Testis (tissue), 3 donors: ENCODE measurements around the gene RALGPS1. TPM values are rescaled to one million over a fixed set of nuclear protein-coding genes. Genes with fewer than 3 reads are reported as not detected.

ENCODE experiments used
- DNase-seq: peaks from one replicate; pipeline ENCODE4 v3.0.0-alpha.2; 2019
- H3K27ac ChIP-seq, 2 donors: fragments of 200-600 bp; sonication (generic); one replicate each; pipeline ENCODE4 v1.5.1; 2019
- H3K27me3 ChIP-seq: fragments of 200-600 bp; sonication (generic); one replicate; pipeline ENCODE4 v1.5.1; 2019
- H3K36me3 ChIP-seq: fragments of 200-600 bp; sonication (generic); one replicate; pipeline ENCODE4 v1.5.1; 2017; ENCODE audit warnings: low read depth; ENCODE audit errors: missing control alignments
- H3K4me1 ChIP-seq: fragments of 200-600 bp; sonication (generic); one replicate; pipeline ENCODE4 v1.5.1; 2019
- H3K4me3 ChIP-seq, 2 donors: fragments of 200-600 bp; sonication (generic); one replicate each; pipeline ENCODE4 v1.5.1; 2017 to 2019
- H3K9me3 ChIP-seq: fragments of 200-600 bp; sonication (generic); one replicate; pipeline ENCODE4 v1.5.1; 2017
- CTCF ChIP-seq, 3 experiments: fragments of 450-650 bp in 2 of 3; fragments of 200-600 bp in 1 of 3; sonication (generic) in 1 of 3; IDR thresholded peaks; one replicate each; pipeline ENCODE4 v1.5.1; 2016 to 2019; ENCODE audit warnings: antibody characterized with exemption in 3 of 3, mild to moderate bottlenecking in 2 of 3, moderate library complexity in 1 of 3
- POLR2A ChIP-seq: fragments of 450-650 bp; IDR thresholded peaks from one replicate; pipeline ENCODE4 v1.6.1; 2017; ENCODE audit warnings: antibody characterized with exemption, mild to moderate bottlenecking, moderate library complexity
- WGBS, 2 donors: methylation state at CpG; one replicate each; pipeline ENCODE4 v1.1.5; 2018; 5-methylcytosine and 5-hydroxymethylcytosine counted together
- intact Hi-C: fragments of 100-400 bp; cut with DNase I; formaldehyde crosslinking; loops from one replicate; pipeline ENCODE4 v1.15.1; 2023; ENCODE audit warnings: low total_unique reads
- polyA plus RNA-seq: library from polyadenylated mRNA; stranded (reverse); fragments of 350-450 nt; fragmentation: Illumina TruSeq; extraction: RNeasy Lipid Tissue Mini Kit (QIAGEN cat#74804); gene quantifications from one replicate; pipeline ENCODE4 v1.2.3, GENCODE V29; 2014; ENCODE audit warnings: low read depth, low replicate concordance; ENCODE audit not compliant: insufficient read depth
- total RNA-seq, 2 donors: library from RNA; depleted of rRNA; stranded (reverse); fragments of >200 nt; gene quantifications; one replicate each; pipeline ENCODE4 v1.2.3, GENCODE V29; 2016

Gene RALGPS1
- total and polyA plus RNA-seq, 3 donors from 2014 or later, result 35.9 to 48.6 (median 36.9) TPM

GRCh38 chr9:127193483-127193882, 278.9 kb downstream of the RALGPS1 start:
- Histone ChIP-seq H3K4me3 (no peak overlapping the region), H3K9me3 (no peaks in the 10 kb centered on the region), H3K27ac (no peak overlapping the region), H3K36me3 (no peaks in the 10 kb centered on the region), H3K4me1 (peaks cover 10% of the 10 kb centered on the region), H3K27me3 (no peaks in the 10 kb centered on the region)
- no peak for DNase-seq
- no peak for TF ChIP-seq POLR2A
- WGBS, 2 donors, result 96 to 100% methylated on average over 1 of the region's 1 CpG
- intact Hi-C loops, result no loop called here

- intact Hi-C loops, result loop anchor here (5.0 kb wide), 1 partner anchor 253 kb away; no protein-coding TSS in a partner anchor
- Histone ChIP-seq H3K36me3 (no peaks in the 10 kb centered on the region), H3K4me1 (peaks cover 17% of the 10 kb centered on the region), H3K27ac (no peak overlapping the region), H3K27me3 (no peaks in the 10 kb centered on the region), H3K9me3 (no peaks in the 10 kb centered on the region), H3K4me3 (no peak overlapping the region)
- no peak for TF ChIP-seq CTCF (IDR thresholded peaks at IDR 0.05)
- no peak for DNase-seq
- 94 to 97% methylated on average over 11 to 12 of the region's 12 CpGs for WGBS, 2 donors
Observed at GRCh38 chr9:127194881-127195713, 280.5 kb downstream of the RALGPS1 start.

GRCh38 chr9:127195976-127196825, 281.6 kb downstream of the RALGPS1 start:
- DNase-seq, result no peak
- intact Hi-C loops, result loop anchor here (5.0 kb wide), 1 partner anchor 254 kb away; no protein-coding TSS in a partner anchor
- WGBS, 2 donors, result 85 to 95% methylated on average over 12 to 19 of the region's 19 CpGs
- H3K9me3 ChIP-seq, result no peaks in the 10 kb centered on the region
- no peaks in the 10 kb centered on the region for H3K36me3 ChIP-seq
- no peak overlapping the region for H3K4me3 ChIP-seq
- H3K4me1 ChIP-seq, result peaks cover 17% of the 10 kb centered on the region
- H3K27ac ChIP-seq, result no peak overlapping the region
- no peaks in the 10 kb centered on the region for H3K27me3 ChIP-seq
- TF ChIP-seq CTCF (IDR thresholded peaks at IDR 0.05) (no peak), POLR2A (no peak)

GRCh38 chr9:127196826-127197145, 282.2 kb downstream of the RALGPS1 start:
- Histone ChIP-seq H3K27me3 (no peaks in the 10 kb centered on the region), H3K27ac (no peak overlapping the region), H3K4me3 (no peak overlapping the region), H3K36me3 (no peaks in the 10 kb centered on the region), H3K9me3 (no peaks in the 10 kb centered on the region), H3K4me1 (peaks cover 17% of the 10 kb centered on the region)
- 63 to 100% methylated on average over 1 to 3 of the region's 3 CpGs for WGBS, 2 donors
- TF ChIP-seq CTCF (IDR thresholded peaks at IDR 0.05), result no peak
- no peak for TF ChIP-seq POLR2A
- intact Hi-C loops, result loop anchor here (5.0 kb wide), 1 partner anchor 254 kb away; no protein-coding TSS in a partner anchor
- DNase-seq, result no peak

GRCh38 chr9:127197186-127197860, 282.7 kb downstream of the RALGPS1 start:
- DNase-seq, result no peak
- Histone ChIP-seq H3K36me3 (no peaks in the 10 kb centered on the region), H3K4me3 (no peak overlapping the region), H3K4me1 (peaks cover 17% of the 10 kb centered on the region), H3K27ac (peak overlapping the region in 1 of 2 donors; percentile 1), H3K27me3 (no peaks in the 10 kb centered on the region), H3K9me3 (no peaks in the 10 kb centered on the region)
- intact Hi-C loops, result loop anchor here (5.0 kb wide), 1 partner anchor 255 kb away; no protein-coding TSS in a partner anchor
- 73 to 77% methylated on average over 11 to 12 of the region's 13 CpGs for WGBS, 2 donors
- TF ChIP-seq CTCF (IDR thresholded peaks at IDR 0.05), result no peak
- no peak for TF ChIP-seq POLR2A
